HG02885 (cell line): Measurements from ENCODE around the gene MYBPHL.
A peak's percentile ranks its signal among the peaks of the same experiment; 100 is the strongest.

Source experiments
- ATAC-seq: cut with Tn5 transposase; IDR thresholded peaks from one replicate; pipeline ENCODE4 v1.9.1; 2021; ENCODE audit warnings: mild to moderate bottlenecking; ENCODE audit not compliant: unreplicated experiment, poor library complexity

Gene MYBPHL

DNA sequence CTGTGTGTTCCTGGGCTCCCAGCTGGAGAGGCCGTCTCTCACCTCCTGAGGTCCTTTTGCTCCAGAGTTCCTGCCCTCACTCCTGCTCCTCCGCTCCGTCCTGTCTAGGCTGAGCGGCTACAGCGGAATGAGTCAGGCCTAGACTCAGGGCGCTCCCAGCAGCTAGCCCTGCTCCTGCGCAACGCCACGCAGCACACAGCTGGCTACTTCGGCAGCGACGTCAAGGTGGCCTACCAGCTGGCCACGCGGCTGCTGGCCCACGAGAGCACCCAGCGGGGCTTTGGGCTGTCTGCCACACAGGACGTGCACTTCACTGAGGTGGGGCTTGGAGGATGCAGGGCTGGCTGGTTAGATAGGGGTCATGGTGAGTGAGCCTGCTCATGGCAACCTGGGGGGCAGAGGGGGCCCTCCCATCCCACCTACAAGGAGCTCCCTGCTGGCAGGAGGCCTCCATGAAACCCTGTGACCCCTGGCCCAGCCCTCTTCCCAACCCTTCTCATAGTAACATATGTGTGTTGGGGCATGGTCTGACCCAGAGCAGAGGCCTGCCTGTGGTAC, 39.0 kb downstream of the MYBPHL start:
- no peak for ATAC-seq

GRCh38 chr1:109266965-109267364, 39.8 kb downstream of the MYBPHL start:
- ATAC-seq, result no peak

- no peak for ATAC-seq
These were observed 41.0 kb downstream of the MYBPHL start for GRCh38 chr1:109265741-109266330.

DNA sequence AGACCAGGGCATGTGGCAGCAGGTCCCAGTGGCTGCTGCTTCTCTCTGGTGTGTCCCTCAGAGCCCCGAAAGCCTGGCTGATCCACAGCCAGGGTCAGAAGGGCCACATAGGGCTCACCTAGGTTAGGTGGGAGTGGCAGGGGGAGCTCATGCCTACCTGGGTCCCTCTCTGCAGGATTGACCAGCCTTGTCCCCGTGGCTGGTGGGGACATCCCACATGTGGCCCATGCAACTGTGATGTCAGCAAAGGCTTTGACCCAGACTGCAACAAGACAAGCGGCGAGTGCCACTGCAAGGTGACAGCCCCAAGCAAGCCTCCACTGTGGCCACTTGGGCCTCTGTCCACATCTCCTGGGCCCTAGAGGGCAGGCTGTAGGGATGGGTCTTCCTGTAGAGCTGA, 41.8 kb downstream of the MYBPHL start:
- no peak for ATAC-seq

GRCh38 chr1:109264379-109264755, 42.4 kb downstream of the MYBPHL start:
- no peak for ATAC-seq

- peak; percentile 89 for ATAC-seq
These were observed 43.0 kb downstream of the MYBPHL start for GRCh38 chr1:109263597-109264378.

DNA sequence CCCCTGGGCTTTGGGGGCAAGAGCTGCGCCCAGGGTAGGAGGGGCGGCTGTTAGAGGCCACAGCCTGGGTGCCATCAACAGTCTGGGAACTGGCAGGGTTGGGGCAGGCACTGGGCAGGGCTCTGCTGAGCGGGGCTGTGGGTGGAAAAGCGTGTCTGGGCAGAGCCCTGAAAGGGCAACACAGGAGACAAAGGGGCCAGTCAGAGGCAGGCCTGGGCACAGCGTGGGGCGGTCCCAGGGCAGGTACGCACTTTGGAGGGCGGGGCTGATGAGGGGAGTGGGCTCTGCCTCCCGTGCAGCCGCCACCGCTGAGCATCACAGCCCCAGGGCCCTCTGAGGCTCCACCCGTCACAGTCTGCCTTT, 43.6 kb downstream of the MYBPHL start:
- peak; percentile 9 for ATAC-seq

- no peak for ATAC-seq
These were observed 44.4 kb downstream of the MYBPHL start for GRCh38 chr1:109262231-109263055.

GRCh38 chr1:109261578-109261977, 45.2 kb downstream of the MYBPHL start:
- ATAC-seq, result no peak

GRCh38 chr1:109261006-109261405, 45.8 kb downstream of the MYBPHL start:
- ATAC-seq, result no peak

GRCh38 chr1:109259674-109260557, 46.9 kb downstream of the MYBPHL start:
- ATAC-seq, result no peak

GRCh38 chr1:109258481-109259466, 48.0 kb downstream of the MYBPHL start:
- ATAC-seq, result no peak

DNA sequence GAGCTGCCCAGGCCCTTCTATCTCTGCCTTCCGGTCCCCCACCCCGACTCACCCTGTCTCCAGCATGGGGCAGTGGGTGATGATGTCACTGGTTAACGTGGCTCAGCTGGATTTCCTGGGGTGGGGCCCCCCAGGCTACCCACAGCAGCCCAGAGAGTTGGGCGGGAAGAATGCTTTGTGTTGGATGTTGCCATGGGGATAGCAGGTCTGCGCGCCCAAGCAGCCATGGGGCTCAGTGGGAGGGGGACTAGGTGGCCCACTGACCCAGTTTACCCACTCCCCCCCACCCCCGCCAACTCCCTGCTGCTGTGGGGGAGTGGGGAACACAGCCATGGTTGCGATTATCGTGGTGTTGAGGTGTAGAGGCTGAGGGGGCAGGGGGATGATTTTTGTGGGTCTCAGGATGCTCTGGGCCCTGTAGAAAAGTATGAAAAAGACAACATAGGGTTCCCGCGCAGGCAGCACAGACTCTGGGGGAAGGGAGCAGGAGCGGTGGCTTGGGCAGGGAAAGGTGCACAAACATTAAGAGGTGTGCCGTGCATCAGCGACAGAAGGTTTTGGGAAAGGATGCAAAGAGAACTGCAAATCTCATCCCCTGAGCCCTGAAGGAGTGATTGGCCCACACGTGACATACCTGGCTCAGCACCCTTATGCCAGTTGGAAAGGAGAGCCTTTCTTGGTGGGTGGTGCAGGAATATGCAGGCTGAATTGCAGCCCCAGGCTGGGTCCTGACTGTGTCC, 49.0 kb downstream of the MYBPHL start:
- no peak for ATAC-seq

DNA sequence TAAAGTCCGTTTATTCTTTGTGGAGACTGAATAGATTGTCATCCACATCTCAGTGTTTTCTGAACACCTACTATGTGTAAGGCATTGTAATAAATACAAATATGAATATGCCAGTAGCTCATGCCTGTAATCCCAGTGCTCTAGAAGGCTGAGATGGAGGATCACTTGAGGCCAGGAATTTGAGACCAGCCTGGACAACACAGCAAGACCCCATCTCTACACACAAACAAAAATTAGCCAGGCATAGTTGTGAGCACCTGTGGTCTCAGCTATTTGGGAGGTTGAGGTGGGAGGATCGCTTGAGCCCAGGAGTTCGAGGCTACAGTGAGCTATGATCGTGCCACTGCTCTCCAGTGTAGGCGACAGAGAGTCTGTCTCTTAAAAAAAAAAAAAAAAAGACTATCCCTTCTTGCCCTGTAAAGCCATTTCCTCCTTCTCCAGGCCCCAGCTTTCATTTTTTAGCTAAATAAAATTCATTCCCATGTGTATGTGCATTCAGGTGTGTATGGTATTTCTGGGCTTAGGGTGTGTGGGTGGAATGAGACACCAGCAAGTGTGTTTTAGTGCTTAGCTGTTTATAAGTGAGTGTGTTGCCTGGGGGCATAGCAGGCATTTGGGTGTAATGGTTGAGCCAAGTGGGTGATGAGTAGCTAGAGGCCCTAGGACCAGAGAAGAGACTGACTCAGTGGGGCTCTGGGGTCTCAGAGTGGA, 49.7 kb downstream of the MYBPHL start:
- ATAC-seq, result no peak

DNA sequence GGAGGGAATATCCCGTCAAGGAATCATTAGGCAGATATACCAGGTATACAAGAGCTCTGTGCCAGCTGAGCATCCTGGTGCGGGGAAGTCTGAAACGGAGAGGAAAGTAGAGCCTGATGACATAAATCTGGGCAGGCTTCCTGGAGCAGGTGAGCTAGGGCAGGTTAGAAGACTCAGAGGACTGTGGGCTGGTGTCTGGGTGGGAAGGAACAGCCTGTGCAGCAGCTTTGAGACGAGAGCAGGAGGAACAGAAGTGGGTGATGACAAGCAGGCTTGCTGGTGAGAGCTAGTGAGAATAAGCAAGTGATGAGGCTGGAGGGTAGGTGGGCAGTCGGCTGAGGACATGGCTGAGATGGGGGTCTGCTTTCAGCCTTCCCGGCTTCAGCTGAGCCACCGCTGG, 50.7 kb downstream of the MYBPHL start:
- no peak for ATAC-seq

DNA sequence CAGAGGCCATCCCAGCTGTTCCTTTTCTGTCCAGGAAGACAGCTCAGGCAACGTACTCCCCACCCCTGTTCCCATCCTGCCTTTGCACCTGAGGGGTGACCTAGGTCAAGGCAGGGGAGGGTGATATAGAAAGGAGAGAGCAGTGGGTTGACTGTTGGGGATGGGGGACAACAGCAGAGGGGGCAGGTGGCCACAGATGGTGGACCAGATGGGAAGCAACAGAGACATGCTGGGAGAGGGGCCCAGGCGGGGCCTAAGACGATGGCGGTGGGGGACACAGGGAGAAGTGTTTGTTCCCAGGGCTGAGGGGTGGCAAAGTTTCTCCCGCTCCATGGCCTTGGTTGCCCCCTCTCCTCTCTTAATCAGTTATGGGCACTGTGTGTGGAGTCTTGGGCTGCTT, 51.1 kb downstream of the MYBPHL start:
- no peak for ATAC-seq

GRCh38 chr1:109255097-109255651, 51.6 kb downstream of the MYBPHL start:
- ATAC-seq, result no peak
